HG03066 (cell line): ENCODE results near the gene SEC24A.
A peak's percentile ranks its signal among the peaks of the same experiment; 100 is the strongest.
"Not testable (repeated sequence)": the region's sequence is repeated elsewhere in the genome, so short reads cannot be mapped to it uniquely, and the experiment has no call there.

Experiments used
- ATAC-seq: cut with Tn5 transposase; IDR thresholded peaks from one replicate; pipeline ENCODE4 v1.9.1; 2021; ENCODE audit warnings: low read depth; ENCODE audit not compliant: unreplicated experiment

The SEC24A gene

GRCh38 chr5:134738963-134739661, 90.5 kb downstream of the SEC24A start:
- no peak for ATAC-seq

- no peak for ATAC-seq
These were observed 92.5 kb downstream of the SEC24A start for GRCh38 chr5:134741052-134741451.

GRCh38 chr5:134742134-134742533, 93.5 kb downstream of the SEC24A start:
- no peak for ATAC-seq

- ATAC-seq = no peak
These were observed 100.8 kb downstream of the SEC24A start for GRCh38 chr5:134749415-134749814.

- ATAC-seq = peak; percentile 29
These were observed 109.6 kb downstream of the SEC24A start for GRCh38 chr5:134758176-134758503.

- ATAC-seq = peak; percentile 97
These were observed 110.1 kb downstream of the SEC24A start, which contains the start of gene DDX46 for GRCh38 chr5:134758504-134759341. TSS of gene DDX46 (plus strand) at chr5:134758779. CDS start at chr5:134758939, 160 bp downstream.

- ATAC-seq = not testable (repeated sequence)
These were observed 119.1 kb downstream of the SEC24A start for GRCh38 chr5:134767528-134768291.

GRCh38 chr5:134769206-134769605, 120.6 kb downstream of the SEC24A start:
- no peak for ATAC-seq

- ATAC-seq = no peak
These were observed 124.0 kb downstream of the SEC24A start for GRCh38 chr5:134772461-134773125.

GRCh38 chr5:134777366-134777765, 128.8 kb downstream of the SEC24A start:
- ATAC-seq = no peak
